ENCODE data around the gene TCF15.
"Not testable (repeated sequence)": the region's sequence is repeated elsewhere in the genome, so short reads cannot be mapped to it uniquely, and the experiment has no call there.

The TCF15 gene

GRCh38 chr20:609371-609964, 641 bp downstream of the TCF15 start:
- DNase-seq, result no peak

- no peak for DNase-seq
These were observed 1.1 kb downstream of the TCF15 start for GRCh38 chr20:608970-609369.

GRCh38 chr20:607476-607875, 2.6 kb downstream of the TCF15 start:
- DNase-seq, result no peak

- DNase-seq, result no peak
These were observed 4.9 kb downstream of the TCF15 start for GRCh38 chr20:605237-605636.

GRCh38 chr20:603116-603640, 6.9 kb downstream of the TCF15 start:
- DNase-seq, result no peak

- DNase-seq, result no peak
These were observed 7.8 kb downstream of the TCF15 start for GRCh38 chr20:602111-602970.

- DNase-seq, result no peak
These were observed 9.4 kb downstream of the TCF15 start for GRCh38 chr20:600736-601135.

GRCh38 chr20:600141-600540, 10.0 kb downstream of the TCF15 start:
- DNase-seq, result no peak

- no peak for DNase-seq
These were observed 11.8 kb downstream of the TCF15 start for GRCh38 chr20:598133-598850.

- DNase-seq, result no peak
These were observed 12.5 kb downstream of the TCF15 start for GRCh38 chr20:597560-597959.

GRCh38 chr20:595330-596308, 14.5 kb downstream of the TCF15 start:
- no peak for DNase-seq

GRCh38 chr20:592506-592905, 17.6 kb downstream of the TCF15 start:
- no peak for DNase-seq

GRCh38 chr20:591941-592340, 18.2 kb downstream of the TCF15 start:
- no peak for DNase-seq

- no peak for DNase-seq
These were observed 21.0 kb downstream of the TCF15 start for GRCh38 chr20:588932-589672.

GRCh38 chr20:588476-588875, 21.6 kb downstream of the TCF15 start:
- DNase-seq, result no peak

- no peak for DNase-seq
These were observed 25.2 kb downstream of the TCF15 start for GRCh38 chr20:584971-585301.

- DNase-seq, result no peak
These were observed 25.7 kb downstream of the TCF15 start for GRCh38 chr20:584161-584970.

GRCh38 chr20:582204-582603, 27.9 kb downstream of the TCF15 start:
- DNase-seq, result no peak

GRCh38 chr20:578940-579690, 31.0 kb downstream of the TCF15 start:
- DNase-seq, result not testable (repeated sequence)

- DNase-seq, result no peak
These were observed 32.8 kb downstream of the TCF15 start for GRCh38 chr20:577167-577791.
